HG03439 (cell line): ENCODE measurements around the gene LENEP.

Experiments used
- ATAC-seq: cut with Tn5 transposase; IDR thresholded peaks from one replicate; pipeline ENCODE4 v1.9.1; 2021; ENCODE audit warnings: mild to moderate bottlenecking, moderate library complexity; ENCODE audit not compliant: unreplicated experiment

The LENEP gene

DNA sequence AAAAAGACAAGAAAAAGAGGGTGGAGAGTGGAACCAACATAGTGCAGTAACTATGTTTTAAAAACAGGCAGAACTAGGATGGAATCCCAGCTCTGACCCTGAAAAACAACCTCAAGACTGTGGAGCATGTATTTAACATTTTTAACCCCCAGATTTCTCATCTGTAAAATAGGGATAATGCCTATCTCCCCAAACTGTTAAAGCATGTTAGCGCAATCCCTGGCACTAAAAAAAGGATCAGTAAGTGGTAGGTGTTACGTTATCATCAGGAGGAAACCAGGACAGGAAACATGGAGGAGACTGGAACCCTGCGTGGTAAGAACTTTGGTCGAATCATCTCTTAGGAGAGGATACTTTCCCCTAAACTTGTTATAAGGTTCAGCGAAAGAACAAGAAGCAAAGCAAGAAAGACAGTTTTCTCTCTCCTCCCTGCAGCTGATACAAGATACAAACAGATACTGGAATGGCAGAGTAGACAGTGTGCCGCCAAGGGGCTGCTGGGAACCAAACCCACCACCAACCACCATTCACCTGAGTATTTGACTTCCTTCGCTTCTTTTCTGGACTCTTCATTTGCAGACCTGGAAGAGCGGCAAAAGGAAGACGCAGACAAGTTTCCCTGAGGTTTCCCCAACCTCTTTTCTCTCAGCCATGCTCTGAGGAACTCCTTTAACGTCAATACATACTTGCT, 32.8 kb upstream of the LENEP start:
- ATAC-seq: no peak

DNA sequence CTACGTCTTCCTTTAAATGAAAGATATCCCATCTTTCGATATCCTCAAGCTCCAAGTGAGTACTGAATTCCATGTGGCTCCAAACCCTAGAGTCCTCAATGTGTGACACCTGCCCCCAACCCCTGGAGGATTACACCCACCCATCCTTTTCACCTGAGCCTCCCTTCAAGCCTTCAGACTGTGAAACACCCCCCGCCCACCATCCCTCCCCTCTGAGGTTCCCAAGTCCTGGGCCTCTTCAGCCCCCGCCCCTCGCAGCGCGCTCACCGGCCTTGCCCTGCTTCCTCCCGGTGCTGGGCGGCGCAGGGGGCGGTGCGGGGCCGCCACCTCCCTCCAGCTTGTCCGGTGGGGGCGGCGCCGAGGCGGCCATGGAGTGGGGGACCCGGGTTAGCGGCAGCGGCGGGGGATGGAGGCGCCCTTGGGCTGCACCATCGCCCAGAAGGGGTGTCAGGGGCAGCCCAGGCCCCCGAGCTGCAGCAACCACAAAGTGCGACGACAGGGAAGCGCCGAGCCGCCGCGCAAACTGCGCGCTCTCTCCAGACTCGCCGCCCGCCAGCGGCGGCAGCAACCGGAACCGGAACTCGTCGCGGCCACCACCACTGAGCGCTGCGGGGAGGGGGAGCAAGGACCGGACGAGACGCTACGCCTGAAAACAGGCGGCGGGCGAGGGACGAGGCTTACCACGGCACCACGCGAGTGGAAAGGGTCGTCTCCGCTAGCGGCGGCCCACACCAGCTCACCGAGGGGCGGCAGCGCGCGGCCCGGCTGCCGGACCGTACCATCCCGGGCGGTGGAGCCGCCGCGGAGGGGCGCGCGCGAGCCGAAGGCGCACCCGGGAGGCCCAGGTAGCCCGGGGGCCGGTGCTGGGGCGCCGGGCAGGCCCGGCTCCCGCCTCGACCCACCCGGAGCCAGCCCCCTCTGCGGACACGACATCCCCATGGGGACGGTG, 31.9 kb upstream of the LENEP start, which contains the start of gene PYGO2:
Gene PYGO2, minus strand, starts transcription at position 576 of the 949 bp plus-strand sequence. Its CDS starts 206 bp downstream, at position 370.
- peak; percentile 68 for ATAC-seq

DNA sequence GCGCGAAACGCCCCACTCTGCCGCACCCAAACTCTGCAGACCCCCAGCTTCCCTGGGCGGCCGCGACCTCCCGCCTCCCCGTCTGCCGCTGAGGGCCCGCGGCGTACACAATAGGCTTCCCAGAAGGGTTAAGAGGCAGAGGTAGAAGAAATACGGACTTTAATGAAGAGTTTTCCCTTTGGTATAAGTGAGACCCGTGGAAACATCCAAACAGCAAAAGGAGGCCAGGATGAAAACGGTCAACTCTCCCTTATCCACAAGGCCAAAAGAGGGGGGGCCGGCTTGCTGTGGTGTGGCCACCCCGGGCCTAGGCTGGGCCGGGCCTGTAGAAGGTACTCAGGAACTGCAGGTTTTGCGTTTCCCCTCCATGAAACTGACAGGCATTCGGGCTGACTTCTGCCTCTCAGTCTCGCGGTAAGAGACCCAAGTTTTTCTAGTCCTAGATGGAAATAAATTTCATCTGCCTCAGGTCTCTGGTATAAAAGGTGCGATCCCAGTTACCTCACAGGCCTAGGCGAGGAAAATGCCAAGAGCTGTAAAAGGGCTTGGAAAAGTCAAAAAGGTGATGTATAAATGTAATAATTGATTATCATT, 31.1 kb upstream of the LENEP start:
- no peak for ATAC-seq

DNA sequence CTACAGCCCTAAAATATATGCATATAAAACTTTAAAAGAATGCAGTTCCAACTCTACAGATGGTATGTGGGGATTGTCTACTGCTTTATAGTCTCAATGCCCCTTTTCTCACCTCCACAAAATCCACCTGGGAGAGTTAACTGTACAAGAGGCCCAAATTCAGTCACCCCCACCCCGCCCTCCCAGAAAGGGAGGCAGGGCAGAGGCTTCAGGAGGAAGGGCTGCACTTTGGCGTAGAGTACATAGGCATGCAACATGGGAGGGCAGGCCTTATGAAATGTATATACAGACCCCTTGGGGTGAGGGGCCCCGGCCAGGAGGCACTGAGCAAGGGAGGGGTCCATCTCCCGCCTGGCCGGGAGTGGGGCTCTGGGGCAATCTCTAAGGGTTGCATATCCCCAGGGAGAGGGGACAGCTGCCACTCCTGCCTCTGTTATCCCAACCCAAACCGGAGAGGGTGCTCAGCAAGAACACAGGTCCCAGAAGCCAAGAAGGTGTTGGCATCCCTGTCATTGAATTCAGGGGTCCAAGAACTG, 30.5 kb upstream of the LENEP start:
- ATAC-seq: no peak

DNA sequence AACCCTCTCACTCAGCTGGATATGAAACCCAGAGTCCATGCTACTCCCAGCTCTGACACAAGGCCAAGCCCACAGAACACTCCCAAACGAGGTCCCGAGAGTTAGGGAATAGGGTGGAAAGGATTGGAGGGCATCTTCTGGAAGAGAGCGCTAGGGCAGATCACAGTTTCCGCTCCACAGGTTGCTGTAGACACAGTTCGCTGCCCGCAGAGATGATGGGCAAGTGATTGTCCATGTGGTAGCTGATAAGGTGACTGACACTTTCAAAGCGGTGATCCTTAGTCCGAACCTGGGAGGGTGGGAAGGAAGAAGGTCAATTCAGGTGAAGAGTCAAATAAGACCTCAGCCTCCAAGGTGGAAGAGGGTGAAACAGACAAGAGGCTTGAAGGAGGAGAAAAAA, 29.7 kb upstream of the LENEP start:
- ATAC-seq: no peak

DNA sequence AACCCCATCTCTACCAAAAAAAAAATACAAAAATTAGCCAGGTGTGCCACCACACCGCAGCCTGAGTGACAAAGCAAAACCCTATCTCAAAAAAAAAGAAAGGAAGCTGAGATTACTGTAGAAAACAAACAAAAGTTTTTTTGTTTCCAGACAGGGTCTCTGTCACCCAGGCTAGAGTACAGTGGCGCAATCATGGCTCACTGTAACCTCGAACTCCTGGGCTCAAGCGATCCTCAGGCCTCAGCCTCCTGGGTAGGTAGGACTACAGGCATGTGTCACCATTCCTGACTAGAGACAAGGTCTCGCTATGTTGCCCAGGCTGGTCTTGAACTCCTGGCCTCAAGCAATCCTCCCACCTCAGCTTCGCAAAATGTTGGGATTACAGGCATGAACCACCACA, 29.0 kb upstream of the LENEP start:
- ATAC-seq: no peak

DNA sequence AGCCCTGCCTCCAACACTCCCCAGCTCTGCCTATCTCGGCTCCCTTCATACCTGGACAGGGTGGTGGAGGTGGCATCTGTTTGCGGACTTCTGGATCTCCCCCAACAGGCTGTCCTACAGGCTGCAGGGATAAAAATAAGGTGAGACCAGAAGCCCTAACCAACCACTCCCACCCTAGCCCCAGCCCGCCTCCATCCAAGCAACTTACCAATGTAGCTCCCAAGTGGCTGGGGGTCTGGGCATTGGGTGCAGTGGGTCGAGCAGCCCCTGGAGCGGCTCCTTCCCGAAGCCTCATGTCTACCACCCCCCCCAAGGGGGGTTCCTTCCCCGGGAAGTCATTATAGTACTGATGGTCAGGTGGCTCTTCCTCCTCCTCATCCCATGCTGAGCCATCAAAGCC, 27.3 kb upstream of the LENEP start:
- ATAC-seq: no peak

DNA sequence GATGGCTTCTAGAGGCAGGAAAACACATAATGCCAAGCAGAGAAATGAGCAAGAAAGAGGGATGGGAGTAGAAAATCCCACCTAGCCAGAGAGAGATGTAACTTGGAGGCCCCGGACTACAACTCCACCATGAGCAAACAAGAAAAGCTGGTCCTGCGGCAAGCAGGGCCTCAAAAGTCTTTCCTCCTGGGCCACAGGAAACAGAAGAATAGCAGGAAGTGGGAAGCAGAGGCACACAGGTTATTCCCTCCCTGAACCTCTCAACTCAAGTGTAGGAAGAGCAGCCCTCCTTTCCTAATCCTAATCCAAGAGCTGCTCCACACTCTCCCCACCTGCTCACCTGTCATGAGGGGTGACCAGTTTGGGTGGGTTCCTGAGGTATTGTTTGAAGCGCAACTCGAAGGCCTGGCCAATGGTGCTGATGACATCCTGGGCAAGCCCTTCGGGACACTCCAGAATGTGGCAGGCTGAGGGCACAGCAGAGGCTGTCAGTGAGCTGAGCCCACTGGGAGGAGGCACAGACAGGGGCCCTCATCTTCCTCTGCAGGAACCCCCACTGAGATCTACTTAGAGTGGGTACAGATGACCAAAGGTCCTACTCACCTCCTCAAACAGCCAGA, 25.9 kb upstream of the LENEP start:
- no peak for ATAC-seq

DNA sequence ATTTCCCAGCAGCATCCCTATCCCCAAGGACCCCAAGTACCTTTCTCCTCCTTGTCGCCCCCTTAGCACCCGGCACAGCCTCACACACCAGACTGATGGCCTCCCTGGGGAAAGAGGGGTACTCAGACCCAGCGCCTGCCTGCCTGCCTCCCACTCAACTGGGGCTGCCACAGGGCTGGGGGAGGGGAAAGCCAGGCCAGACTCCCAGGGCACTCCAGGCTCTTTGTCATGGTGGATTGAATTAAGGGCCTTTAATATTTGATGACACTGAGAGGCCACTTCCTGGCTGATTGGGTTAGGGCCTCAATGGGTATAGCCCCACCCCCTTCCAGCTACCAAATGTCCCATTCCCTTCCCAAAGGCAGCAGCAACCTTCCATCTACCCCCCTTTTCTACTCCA, 24.7 kb upstream of the LENEP start:
- no peak for ATAC-seq

DNA sequence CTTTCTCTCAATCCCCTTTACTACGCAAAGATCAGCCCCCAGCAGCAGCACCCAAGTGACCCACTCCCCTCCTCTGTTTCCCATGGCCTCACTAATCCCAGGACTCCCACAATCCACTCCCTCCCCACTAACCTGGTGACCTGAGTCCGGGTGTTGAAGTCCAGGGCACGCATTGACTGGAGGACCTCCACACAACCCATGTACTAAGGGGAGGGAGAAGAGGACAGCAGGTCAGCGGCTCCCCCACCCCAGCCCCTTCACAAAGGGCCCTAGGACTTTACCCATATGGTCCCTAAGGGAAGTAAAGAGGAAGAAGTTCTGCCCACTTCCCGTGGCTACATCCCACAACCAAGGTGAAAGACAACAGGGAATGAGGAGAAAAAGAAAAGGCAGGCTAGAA, 24.1 kb upstream of the LENEP start:
- no peak for ATAC-seq

DNA sequence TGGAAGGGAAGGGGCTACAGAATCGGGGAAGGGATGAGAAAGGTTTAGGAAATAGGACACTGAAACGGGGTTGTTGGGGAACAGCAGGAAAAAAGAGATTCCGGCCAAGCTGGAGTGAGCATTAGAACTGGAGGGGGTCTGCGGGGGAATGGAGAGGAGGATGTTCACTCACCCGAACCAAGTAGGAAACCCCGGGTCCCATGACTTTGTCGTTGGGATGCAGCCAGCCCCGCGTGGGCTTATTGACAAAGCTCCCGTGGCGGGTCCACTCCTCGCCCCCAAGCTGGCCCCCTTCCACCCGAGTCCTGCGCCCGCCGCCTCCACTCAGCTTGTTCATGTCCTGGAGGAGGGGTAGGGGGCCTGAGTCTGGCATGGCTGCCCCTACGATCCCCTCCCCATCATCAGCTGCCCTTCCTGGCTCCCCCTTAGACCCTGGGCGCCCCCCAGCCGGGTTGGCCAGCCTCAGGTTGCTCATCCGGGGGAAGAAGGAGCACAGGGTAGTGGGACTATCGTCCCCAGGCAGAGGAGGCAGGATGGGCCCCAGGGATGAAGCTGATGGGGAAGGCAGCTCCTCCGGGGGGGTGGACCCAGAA, 23.4 kb upstream of the LENEP start:
- no peak for ATAC-seq

DNA sequence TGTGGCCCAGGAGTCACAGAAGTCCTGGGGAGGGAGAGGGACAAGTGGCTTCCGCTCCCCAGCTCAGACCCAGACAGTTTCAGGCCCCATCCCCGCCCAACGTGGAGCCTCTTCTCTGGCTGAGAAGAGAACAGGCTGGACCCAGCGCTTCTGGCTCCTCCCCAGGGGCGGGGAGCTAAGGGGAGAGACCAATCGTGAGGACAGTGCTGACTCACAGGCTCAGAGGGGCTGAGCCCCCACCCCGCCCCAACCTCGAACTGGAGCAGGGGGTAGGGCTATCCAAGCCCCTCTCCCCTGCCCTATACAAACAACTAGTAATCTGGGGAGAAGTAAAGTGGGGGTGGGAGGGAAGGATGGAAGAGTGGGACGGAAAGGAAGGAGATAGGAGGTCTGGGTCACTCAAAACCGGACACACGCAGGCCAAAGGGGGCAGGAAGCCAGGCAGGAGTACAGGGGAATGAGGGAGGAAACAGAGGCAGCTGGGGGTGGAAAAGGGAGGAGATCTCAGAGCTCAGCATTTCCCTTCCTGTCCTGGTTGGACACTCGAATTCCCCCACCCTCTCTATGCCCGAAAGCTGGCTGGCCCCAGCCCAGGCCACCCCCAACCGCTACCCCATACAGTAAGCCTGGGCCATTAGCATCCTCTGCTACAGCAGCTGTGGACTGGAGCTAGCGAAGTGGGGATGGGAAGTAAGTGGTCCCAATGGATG, 22.6 kb upstream of the LENEP start, which contains the start of gene SHC1:
Gene SHC1, minus strand, starts transcription at position 117 of the 710 bp plus-strand sequence. CDS start 221 bp downstream, outside the sequence.
- ATAC-seq: no peak

DNA sequence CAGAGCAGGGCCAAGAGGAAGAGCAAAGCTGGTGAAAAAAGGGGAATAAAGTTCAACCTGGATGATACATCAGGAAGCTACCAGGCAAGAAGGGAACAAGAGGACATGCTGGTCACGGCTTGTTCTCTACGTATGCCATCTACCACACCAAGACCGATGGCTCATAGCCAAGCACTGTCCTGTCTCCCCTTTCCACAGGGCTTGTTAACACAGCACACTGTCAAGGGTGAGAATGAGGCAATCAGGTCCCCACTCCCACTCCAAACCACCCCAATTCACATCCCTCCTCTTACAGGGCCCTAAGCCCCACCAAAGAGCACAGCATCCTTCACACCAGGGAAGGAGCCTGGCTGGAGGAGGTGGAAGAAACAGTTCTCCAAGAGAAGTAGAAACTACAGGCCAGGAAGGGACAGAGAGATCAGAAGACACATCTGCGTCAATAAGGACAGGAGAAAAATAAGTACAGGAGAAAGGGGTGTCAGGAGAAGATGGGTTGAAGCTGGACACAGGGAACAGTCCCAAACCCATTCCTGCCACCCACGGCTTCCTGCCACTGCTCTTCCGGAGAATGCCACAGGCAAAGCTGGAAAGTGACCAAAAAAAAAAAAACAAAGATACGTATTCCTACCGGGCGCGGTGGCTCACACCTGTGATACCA, 21.9 kb upstream of the LENEP start:
- ATAC-seq: no peak

DNA sequence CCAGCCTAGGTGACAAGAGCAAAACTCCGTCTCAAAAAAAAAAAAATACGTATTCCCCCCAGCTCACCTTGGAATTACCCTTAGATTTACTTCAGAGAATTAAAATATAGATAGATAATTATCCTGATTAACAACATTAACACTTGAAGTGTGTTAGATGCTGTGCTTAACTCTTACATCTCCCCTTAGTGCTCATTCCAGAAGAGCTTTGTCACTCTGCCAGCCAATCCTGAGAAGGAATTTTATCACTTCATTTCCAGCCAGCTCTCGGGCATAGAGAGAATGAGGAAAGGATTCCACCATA, 21.2 kb upstream of the LENEP start:
- ATAC-seq: no peak

DNA sequence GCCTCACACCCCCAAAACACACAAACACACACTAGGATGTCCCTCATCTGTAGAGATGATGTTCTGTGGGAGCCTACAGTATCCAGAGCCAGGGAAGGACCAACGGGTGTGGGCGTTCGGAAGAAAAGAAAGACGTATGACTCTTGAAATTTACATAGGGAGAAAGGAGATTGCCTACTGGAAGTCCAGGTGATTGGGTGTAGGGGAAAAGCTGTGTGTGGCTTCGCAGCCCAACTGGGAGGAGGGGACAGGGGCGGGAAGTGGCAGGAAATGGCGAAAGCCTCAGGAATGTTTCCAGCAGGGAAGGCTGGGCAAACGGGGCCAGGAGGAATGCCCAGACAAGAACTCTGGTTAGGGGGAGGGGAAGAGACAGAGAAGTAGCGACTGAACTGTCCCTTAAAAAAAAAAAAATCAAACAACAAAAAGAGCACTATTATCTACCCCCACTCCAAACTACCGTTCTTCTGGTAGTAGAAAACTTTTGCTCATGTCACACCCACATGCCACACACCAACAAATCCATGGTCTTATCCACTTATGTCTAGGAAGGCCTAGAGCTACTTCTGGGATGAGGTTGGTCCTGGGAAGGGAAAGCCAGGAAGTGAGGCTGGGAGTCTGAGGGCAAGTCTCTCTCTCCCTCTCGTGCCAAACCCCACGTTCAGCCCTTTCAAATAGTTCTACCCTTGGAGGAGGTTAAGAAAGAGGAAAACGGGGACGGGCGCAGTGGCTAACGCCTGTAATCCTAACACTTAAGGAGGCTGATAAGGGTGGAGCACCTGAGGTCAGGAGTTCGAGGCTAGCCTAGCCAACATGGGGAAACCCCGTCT, 20.7 kb upstream of the LENEP start:
- ATAC-seq: no peak

DNA sequence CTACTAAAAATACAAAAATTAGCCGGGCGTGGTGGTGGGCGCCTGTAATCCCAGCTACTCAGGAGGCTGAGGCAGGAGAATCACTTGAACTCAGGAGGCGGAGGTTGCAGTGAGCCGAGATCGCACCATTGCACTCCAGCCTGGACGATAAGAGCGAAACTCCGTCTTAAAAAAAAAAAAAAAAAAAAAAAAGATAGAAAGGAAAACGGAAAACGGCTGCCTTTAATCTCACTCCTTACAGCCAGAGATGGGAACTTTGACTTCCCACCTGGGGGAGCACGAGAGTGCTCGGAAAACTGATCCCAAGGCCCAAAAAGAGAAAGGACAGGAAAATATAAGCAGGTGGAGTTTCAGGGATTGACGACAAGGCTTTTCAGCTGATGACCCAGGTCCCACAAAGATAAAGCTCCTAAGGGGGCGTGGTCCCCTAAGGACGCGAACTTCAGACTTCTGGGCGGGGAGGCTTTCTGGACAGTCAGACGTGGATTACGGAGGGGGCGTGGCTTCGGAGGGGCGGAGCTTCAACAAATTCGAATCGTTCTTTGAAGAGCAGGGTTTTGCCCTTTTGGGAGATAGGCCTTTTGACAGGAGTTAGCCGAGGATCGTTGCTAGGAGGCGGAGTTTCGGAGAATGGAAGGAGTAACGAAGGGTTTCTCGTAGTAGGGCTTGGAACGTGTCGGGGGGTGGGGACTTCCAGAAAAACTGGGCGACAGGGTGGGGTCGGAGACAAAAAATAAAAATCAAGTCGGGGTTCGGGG, 19.9 kb upstream of the LENEP start:
- ATAC-seq: peak; percentile 27

DNA sequence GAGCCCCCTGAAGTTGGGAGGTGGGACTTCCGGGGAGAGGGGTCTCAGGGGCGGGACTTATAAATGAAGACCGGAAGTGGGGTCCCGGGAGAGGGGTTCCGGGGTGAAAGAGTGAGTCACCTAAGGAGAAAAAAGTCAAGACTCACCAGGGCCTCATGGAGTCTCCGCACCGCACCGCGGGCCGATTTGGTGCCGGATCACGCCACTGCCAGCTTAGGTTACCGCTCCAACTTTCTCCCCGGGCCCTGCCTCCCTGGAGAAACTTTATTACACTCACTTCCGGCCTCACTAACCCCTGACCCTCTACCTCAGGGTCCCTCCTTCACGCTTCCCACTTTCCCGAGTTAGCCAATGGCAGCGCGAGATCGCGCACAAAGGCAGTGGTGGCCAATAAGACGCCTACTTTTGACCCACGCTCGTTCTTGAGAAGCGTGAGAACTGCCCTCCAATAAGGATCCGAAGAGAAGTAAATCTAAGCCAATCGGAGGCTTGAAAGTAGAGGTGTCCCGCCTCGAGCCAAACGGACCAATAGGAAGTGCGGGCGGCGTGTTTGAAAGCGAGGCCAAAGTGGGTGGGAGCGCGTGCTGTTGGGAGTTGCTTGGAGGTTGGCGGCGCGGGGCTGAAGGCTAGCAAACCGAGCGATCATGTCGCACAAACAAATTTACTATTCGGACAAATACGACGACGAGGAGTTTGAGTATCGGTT, 19.1 kb upstream of the LENEP start, which contains the start of gene CKS1B:
Gene CKS1B, plus strand, starts transcription at position 580 of the 706 bp plus-strand sequence. Its CDS starts 65 bp downstream, at position 645.
- ATAC-seq: peak; percentile 77
